AG09319 (cell line): ENCODE results near the gene ZNF512B.

Experiments
- DNase-seq: peaks from one replicate; pipeline ENCODE4 v3.0.0-alpha.2; 2010; ENCODE audit warnings: low read depth; ENCODE audit errors: extremely low read depth
- CTCF ChIP-seq: IDR thresholded peaks from 2 replicates; pipeline ENCODE4 v1.5.1; 2011; ENCODE audit warnings: low read depth, mild to moderate bottlenecking, inconsistent platforms, low read length, moderate library complexity

Gene ZNF512B

GRCh38 chr20:63915471-63915870, 54.3 kb downstream of the ZNF512B start:
- no peak for TF ChIP-seq CTCF
- no peak for DNase-seq

- no peak for DNase-seq
- no peak for TF ChIP-seq CTCF
Measured at GRCh38 chr20:63913768-63914167, 56.0 kb downstream of the ZNF512B start.

- no peak for DNase-seq
- TF ChIP-seq CTCF, result no peak
Measured at GRCh38 chr20:63911176-63911575, 58.6 kb downstream of the ZNF512B start.

GRCh38 chr20:63908008-63908682, 61.6 kb downstream of the ZNF512B start:
- DNase-seq, result no peak
- TF ChIP-seq CTCF, result no peak
